AG04450 (cell line): Measurements from ENCODE around the gene SLC12A9. TPM values are rescaled to one million over a fixed set of nuclear protein-coding genes. Genes with fewer than 3 reads are reported as not detected.
"Not testable (repeated sequence)": the region's sequence is repeated elsewhere in the genome, so short reads cannot be mapped to it uniquely, and the experiment has no call there.

Source experiments
- CTCF ChIA-PET: fragments of 300-600, 350-600 bp; formaldehyde crosslinking; extraction: SDS; loops from one replicate; lab custom pipeline; 2022; ENCODE audit warnings: antibody characterized with exemption, inconsistent platforms; lab: Charles Lee
- POLR2A ChIA-PET: fragments of 350-600 bp; formaldehyde crosslinking; extraction: SDS; loops from one replicate; lab custom pipeline; 2021; ENCODE audit warnings: antibody characterized with exemption, inconsistent platforms; lab: Yijun Ruan, JAX
- DNase-seq: peaks from one replicate; pipeline ENCODE4 v3.0.0-alpha.2; 2011; ENCODE audit warnings: low read depth, low spot score
- H3K27ac ChIP-seq: one replicate; pipeline ENCODE4 v1.5.1; 2012; ENCODE audit warnings: low read depth, low read length, control low read depth
- H3K27me3 ChIP-seq: one replicate; pipeline ENCODE4 v1.6.0; 2012; ENCODE audit warnings: low read length; ENCODE audit not compliant: control insufficient read depth, insufficient read depth
- H3K4me3 ChIP-seq: 2 replicates; pipeline ENCODE4 v1.5.1; 2011; ENCODE audit warnings: mild to moderate bottlenecking, low read depth, low read length, control low read depth
- H3K9me3 ChIP-seq: 2 replicates; pipeline ENCODE4 v1.5.1; 2012; ENCODE audit warnings: low read length; ENCODE audit not compliant: control insufficient read depth, insufficient read depth
- polyA plus RNA-seq: library from polyadenylated mRNA; depleted of rRNA; stranded (reverse); fragments of >200 nt; gene quantifications from 2 replicates; pipeline ENCODE4 v1.2.3, GENCODE V29; 2011
- TF ChIP-seq, protein P1 (sequence below): IDR thresholded peaks from 2 replicates; pipeline ENCODE4 v1.5.1; 2011; ENCODE audit warnings: low read depth, low read length, control low read depth, inconsistent platforms

The SLC12A9 gene
- polyA plus RNA-seq, 1 experiment, result 10.8 TPM

DNA sequence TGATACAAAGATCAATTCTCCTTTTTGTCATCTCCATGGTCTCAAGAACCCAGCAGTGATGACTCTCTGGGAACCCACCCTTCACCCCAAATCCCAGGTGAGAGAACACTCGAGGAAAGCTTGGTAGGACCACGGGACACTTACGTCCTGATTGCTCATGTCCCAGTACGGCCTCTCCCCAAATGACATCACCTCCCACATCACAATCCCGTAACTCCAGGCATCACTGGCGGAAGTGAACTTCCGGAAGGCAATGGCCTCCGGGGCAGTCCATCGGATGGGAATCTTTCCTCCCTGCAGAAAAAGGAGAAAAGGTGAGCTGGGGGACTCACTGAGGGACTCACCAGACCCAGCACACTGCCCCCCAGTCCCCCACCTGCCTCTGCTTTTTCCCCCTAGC lies 46.2 kb upstream of the SLC12A9 start:
- Histone ChIP-seq H3K27ac (no peak overlapping the region), H3K9me3 (no peaks in the 10 kb centered on the region; the same call in 1 of the 2 replicates), H3K27me3 (no peaks in the 10 kb centered on the region), H3K4me3 (no peak overlapping the region)
- TF ChIP-seq, protein P1, sequence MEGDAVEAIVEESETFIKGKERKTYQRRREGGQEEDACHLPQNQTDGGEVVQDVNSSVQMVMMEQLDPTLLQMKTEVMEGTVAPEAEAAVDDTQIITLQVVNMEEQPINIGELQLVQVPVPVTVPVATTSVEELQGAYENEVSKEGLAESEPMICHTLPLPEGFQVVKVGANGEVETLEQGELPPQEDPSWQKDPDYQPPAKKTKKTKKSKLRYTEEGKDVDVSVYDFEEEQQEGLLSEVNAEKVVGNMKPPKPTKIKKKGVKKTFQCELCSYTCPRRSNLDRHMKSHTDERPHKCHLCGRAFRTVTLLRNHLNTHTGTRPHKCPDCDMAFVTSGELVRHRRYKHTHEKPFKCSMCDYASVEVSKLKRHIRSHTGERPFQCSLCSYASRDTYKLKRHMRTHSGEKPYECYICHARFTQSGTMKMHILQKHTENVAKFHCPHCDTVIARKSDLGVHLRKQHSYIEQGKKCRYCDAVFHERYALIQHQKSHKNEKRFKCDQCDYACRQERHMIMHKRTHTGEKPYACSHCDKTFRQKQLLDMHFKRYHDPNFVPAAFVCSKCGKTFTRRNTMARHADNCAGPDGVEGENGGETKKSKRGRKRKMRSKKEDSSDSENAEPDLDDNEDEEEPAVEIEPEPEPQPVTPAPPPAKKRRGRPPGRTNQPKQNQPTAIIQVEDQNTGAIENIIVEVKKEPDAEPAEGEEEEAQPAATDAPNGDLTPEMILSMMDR, result no peak
- CTCF ChIA-PET, result interaction anchor here (1.0 kb wide), 1 partner anchor 46 kb away, joined by 3 read pairs; the partner anchor contains the start of gene SLC12A9
- POLR2A ChIA-PET, result no interaction called here
- no peak for DNase-seq

DNA sequence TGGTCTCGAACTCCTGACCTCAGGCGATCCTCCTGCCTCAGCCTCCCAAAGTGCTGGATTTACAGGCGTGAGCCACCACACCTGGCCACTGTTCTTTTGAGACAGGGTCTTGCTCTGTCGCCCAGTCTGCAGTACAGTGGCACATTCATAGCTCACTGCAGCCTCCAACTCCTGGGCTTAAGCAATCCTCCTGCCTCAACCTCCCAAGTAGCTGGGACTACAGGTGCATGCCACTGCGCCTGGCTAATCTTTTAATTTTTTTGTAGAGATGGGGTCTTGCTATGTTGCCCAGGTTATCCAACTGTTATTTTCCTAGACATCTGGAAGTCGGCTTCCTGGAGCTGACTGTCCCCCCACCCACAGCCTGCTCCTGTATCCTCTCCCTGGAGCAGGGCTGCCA lies 45.6 kb upstream of the SLC12A9 start:
- H3K9me3 ChIP-seq, H3K27me3 ChIP-seq, DNase-seq, H3K4me3 ChIP-seq, H3K27ac ChIP-seq: not testable (repeated sequence)
- ChIA-PET POLR2A (interaction anchor here (0.5 to 0.9 kb wide), 2 partner anchors 13 to 68 kb away, joined by 3 to 5 read pairs; partner anchors contain the start of gene SRRT), CTCF (interaction anchor here (1.0 kb wide), 1 partner anchor 46 kb away, joined by 3 read pairs; the partner anchor contains the start of gene SLC12A9)

DNA sequence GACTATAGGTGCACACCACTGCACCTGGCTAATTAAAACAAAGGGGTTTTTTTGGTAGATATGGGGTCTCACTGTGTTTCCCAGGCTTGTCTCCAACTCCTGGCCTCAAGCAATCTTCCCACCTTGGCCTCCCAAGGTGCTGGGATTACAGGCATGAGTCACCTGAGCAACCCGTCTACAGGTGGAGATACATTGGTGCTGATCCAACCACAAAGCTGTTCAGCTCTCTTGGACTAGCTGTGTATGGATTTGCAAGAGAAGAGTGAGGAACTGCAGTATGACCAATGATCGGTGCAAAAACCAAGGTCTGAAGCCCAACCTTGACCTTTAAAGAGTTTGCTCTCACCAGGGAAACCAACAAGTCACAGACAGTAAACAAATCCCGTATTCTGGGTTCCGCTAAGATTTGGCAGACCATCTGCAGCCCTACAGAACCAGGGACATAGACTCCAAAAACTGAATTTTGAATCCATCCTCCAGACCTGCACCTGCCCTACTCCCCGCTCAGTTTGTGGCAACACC lies 44.1 kb upstream of the SLC12A9 start:
- ChIA-PET CTCF (no interaction called here), POLR2A (no interaction called here)
- DNase-seq, result no peak
- H3K9me3 ChIP-seq, result no peaks in the 10 kb centered on the region; the same call in 1 of the 2 replicates
- no peak overlapping the region for H3K4me3 ChIP-seq
- H3K27ac ChIP-seq, result no peak overlapping the region
- H3K27me3 ChIP-seq, result no peaks in the 10 kb centered on the region
- TF ChIP-seq, protein P1, result no peak

DNA sequence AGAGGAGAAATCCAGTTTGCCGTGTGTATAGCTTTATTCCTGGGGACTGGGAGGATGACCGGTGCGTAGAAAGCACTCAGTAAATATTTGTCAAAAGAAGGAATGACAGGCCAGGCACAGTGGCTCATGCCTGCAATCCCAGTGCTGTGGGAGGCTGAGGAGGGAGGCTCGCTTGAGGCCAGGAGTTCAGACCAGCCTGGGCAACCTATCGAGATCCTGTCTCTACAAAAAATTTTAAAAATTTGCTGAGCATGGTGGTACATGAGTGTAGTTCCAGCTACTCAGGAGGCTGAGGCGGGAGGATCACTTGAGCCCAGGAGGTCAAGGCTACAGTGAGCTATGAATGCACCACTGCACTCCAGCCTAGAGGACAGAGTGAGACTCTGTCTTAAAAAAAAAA lies 41.0 kb upstream of the SLC12A9 start:
- ChIA-PET POLR2A (interaction anchor here (0.6 to 1.3 kb wide), 2 partner anchors 8 to 18 kb away, joined by 3 to 4 read pairs; no protein-coding TSS in a partner anchor), CTCF (no interaction called here)
- no peaks in the 10 kb centered on the region for H3K9me3 ChIP-seq
- DNase-seq, result no peak
- no peak overlapping the region for H3K4me3 ChIP-seq
- H3K27me3 ChIP-seq, result no peaks in the 10 kb centered on the region
- TF ChIP-seq, protein P1, result no peak
- H3K27ac ChIP-seq, result no peak overlapping the region

DNA sequence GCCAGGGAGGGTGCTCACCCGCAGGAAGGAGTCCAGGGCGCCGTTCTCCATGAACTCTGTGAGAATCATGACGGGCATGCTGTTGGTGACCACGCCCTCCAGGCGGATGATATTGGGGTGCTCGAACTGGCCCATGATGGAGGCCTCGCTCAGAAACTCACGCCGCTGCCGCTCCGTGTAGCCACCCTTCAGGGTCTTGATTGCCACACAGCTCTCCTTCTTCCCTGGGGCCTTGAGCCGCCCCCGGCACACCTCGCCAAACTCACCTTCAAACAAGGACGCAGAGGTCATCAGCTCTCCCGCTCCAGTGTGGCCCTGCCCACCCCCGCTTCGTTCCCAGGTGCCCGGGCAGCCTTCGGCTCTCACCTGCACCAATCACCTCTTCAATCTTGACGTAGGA lies 39.8 kb upstream of the SLC12A9 start:
- Histone ChIP-seq H3K27ac (no peak overlapping the region), H3K9me3 (no peaks in the 10 kb centered on the region), H3K4me3 (no peak overlapping the region), H3K27me3 (no peaks in the 10 kb centered on the region)
- TF ChIP-seq, protein P1, result no peak
- DNase-seq, result no peak
- CTCF ChIA-PET, result interaction anchor here (0.6 kb wide), 1 partner anchor 62 kb away, joined by 3 read pairs; the partner anchor contains the start of gene SRRT
- POLR2A ChIA-PET, result no interaction called here

DNA sequence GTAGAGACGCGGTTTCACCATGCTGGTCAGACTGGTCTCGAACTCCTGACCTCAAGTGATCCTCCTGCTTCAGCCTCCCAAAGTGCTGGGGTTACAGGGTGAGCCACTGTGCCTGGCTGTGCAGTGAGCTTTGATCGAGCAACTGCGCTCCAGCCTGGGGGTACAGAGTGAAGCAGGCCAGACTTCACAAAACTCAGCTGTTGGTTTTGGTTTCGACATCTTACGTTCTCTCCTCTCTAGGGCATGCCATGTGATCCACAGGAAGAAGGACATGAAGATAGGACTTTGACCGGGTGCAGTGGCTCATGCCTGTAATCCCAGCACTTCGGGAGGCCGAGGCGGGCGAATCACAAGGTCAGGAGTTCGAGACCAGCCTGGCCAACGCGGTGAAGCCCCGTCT lies 36.0 kb upstream of the SLC12A9 start:
- H3K4me3 ChIP-seq, POLR2A ChIA-PET, H3K9me3 ChIP-seq, H3K27ac ChIP-seq, H3K27me3 ChIP-seq, DNase-seq: not testable (repeated sequence)
- CTCF ChIA-PET, result interaction anchor here (0.8 to 2.0 kb wide), 4 partner anchors 11 to 187 kb away, joined by 3 to 4 read pairs (median 4); partner anchors contain the start of genes EPHB4 and POP7
